ENCODE data around the gene LCE2D.

Gene LCE2D, protein sequence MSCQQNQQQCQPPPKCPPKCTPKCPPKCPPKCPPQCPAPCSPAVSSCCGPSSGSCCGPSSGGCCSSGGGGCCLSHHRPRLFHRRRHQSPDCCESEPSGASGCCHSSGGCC

DNA sequence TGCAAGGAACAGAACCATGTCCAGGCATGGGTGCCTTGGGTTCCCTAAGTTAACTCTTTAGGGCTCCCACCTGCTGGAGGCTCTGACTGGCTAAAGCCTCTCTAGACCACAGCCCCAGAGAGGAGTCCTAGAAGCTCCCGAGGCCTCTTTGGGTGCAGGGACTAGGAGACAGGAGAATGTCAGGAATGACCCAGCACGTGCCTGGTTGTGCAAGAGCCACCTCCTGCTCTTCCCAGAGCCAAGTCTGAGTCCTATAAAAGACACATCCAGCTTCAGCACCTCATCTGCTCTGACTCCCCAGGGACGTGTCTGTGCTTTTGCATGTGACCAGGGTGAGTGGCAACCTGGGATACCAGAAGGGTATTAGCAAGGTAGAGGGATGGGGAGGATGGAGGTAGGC, at the start of gene LCE2D:
TSS of gene LCE2D (plus strand) at position 283 of the 400 bp plus-strand sequence. CDS start 726 bp downstream, outside the sequence.
- no peak within 1 kb of the TSS for H3K27ac ChIP-seq
- TF ChIP-seq, protein P1, sequence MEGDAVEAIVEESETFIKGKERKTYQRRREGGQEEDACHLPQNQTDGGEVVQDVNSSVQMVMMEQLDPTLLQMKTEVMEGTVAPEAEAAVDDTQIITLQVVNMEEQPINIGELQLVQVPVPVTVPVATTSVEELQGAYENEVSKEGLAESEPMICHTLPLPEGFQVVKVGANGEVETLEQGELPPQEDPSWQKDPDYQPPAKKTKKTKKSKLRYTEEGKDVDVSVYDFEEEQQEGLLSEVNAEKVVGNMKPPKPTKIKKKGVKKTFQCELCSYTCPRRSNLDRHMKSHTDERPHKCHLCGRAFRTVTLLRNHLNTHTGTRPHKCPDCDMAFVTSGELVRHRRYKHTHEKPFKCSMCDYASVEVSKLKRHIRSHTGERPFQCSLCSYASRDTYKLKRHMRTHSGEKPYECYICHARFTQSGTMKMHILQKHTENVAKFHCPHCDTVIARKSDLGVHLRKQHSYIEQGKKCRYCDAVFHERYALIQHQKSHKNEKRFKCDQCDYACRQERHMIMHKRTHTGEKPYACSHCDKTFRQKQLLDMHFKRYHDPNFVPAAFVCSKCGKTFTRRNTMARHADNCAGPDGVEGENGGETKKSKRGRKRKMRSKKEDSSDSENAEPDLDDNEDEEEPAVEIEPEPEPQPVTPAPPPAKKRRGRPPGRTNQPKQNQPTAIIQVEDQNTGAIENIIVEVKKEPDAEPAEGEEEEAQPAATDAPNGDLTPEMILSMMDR (conservative IDR thresholded peaks at IDR 0.05) = no peak
- TF ChIP-seq ZFX (IDR thresholded peaks at IDR 0.05) = no peak

DNA sequence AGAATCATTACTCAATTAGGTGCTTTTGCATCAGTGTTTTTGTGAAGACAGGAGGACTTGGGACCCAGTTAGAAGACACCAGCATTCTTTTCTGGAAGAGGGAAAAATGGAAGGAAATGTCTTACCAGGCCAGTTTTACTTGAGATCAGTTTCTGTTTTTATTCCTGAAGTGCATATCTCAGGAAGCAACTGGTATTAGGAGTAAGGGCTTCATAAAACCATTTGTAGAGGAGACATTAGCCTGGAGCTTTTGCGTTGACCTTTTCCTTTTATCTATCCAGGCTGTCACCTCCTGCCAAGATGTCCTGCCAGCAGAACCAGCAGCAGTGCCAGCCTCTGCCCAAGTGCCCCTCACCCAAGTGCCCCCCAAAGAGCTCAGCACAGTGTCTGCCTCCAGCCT, 49.7 kb upstream of the LCE2D start, which contains the start of gene LCE3B:
TSS of gene LCE3B (plus strand) at position 301 of the 400 bp plus-strand sequence. CDS start at position 301, 0 bp downstream.
- no peak for TF ChIP-seq ZFX (IDR thresholded peaks at IDR 0.05)
- TF ChIP-seq, protein P1 (conservative IDR thresholded peaks at IDR 0.05) = no peak
- no peak within 1 kb of the TSS for H3K27ac ChIP-seq

GRCh38 chr1:152621993-152622392, 41.2 kb upstream of the LCE2D start:
- TF ChIP-seq ZFX (IDR thresholded peaks at IDR 0.05) = no peak
- TF ChIP-seq, protein P1 (conservative IDR thresholded peaks at IDR 0.05) = no peak
- H3K27ac ChIP-seq = no peak overlapping the region

- TF ChIP-seq ZFX (IDR thresholded peaks at IDR 0.05) = no peak
- TF ChIP-seq, protein P1 (conservative IDR thresholded peaks at IDR 0.05) = no peak
- no peak within 1 kb of the TSS for H3K27ac ChIP-seq
Measured at GRCh38 chr1:152622803-152623202, 40.4 kb upstream of the LCE2D start, which contains the start of gene LCE3A. Gene LCE3A (minus strand): TSS chr1:152623103. CDS start chr1:152623103, 0 bp downstream.

GRCh38 chr1:152623203-152623844, 39.9 kb upstream of the LCE2D start:
- TF ChIP-seq ZFX (IDR thresholded peaks at IDR 0.05) = no peak
- TF ChIP-seq, protein P1 (conservative IDR thresholded peaks at IDR 0.05) = peak; percentile 45

DNA sequence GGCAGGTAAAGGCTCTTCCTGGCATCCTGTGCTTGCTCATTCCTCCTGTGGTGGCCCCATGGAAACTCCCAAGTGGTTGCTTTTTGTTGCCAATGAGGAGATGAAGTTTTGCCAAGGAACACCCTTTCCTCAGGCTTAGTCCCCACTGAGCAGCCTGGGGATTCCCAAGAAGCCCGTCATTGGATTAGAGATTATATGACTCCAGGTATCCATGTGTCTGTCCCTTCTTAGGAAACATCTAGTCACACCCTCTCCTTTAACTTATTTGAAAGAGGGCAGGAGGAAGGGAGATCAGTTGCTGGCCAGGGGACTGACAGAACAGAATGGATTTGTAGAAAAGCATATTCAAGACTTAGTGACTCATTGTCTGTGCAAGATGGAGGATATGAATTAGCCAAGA, 36.4 kb upstream of the LCE2D start:
- no peak overlapping the region for H3K27ac ChIP-seq
- no peak for TF ChIP-seq ZFX (IDR thresholded peaks at IDR 0.05)
- TF ChIP-seq, protein P1 (conservative IDR thresholded peaks at IDR 0.05) = no peak

More at GRCh38 chr1:152623203-152623844, 39.9 kb upstream of the LCE2D start:
- H3K27ac ChIP-seq = no peak overlapping the region

- no peak overlapping the region for H3K27ac ChIP-seq
- no peak for TF ChIP-seq ZFX (IDR thresholded peaks at IDR 0.05)
- TF ChIP-seq, protein P1 (conservative IDR thresholded peaks at IDR 0.05) = no peak
Measured at GRCh38 chr1:152630596-152630995, 32.6 kb upstream of the LCE2D start.

Data from C4-2B (cell line).